Suprapubic skin (tissue), 4 donors: ENCODE results near the gene MGAT5. TPM values are rescaled to one million over a fixed set of nuclear protein-coding genes. Genes with fewer than 3 reads are reported as not detected.

Source experiments
- DNase-seq, 2 donors: peaks; one replicate each; pipeline ENCODE4 v3.0.0-alpha.2; 2019; ENCODE audit warnings: low spot score in 2 of 2
- H3K27ac ChIP-seq: fragments of 200-600 bp; sonication (generic); one replicate; pipeline ENCODE4 v1.5.1; 2019
- H3K27me3 ChIP-seq: fragments of 200-600 bp; sonication (generic); one replicate; pipeline ENCODE4 v1.5.1; 2019
- H3K36me3 ChIP-seq: fragments of 200-600 bp; sonication (generic); one replicate; pipeline ENCODE4 v1.5.1; 2019
- H3K4me1 ChIP-seq: fragments of 200-600 bp; sonication (generic); one replicate; pipeline ENCODE4 v1.5.1; 2019
- H3K4me3 ChIP-seq: fragments of 200-600 bp; sonication (generic); one replicate; pipeline ENCODE4 v1.5.1; 2019; ENCODE audit warnings: mild to moderate bottlenecking
- H3K9me3 ChIP-seq: fragments of 200-600 bp; sonication (generic); one replicate; pipeline ENCODE4 v1.5.1; 2019
- EP300 ChIP-seq: sonication (generic); formaldehyde crosslinking; IDR thresholded peaks from one replicate; pipeline ENCODE4 v1.6.1; 2017; ENCODE audit warnings: antibody characterized with exemption
- POLR2A ChIP-seq, 2 donors: fragments of 450-650 bp; IDR thresholded peaks; one replicate each; pipeline ENCODE4 v1.6.1; 2017; ENCODE audit warnings: antibody characterized with exemption in 2 of 2, mild to moderate bottlenecking in 2 of 2, moderate library complexity in 2 of 2
- POLR2AphosphoS5 ChIP-seq, 3 donors: sonication (generic); formaldehyde crosslinking; IDR thresholded peaks; one replicate each; pipeline ENCODE4 v1.6.1; 2017; ENCODE audit warnings: antibody characterized with exemption in 3 of 3
- WGBS: methylation state at CpG from one replicate; pipeline ENCODE4 v1.1.5; 2018; 5-methylcytosine and 5-hydroxymethylcytosine counted together
- total RNA-seq, 4 donors: library from RNA; depleted of rRNA; stranded (reverse); fragments of >200 nt; gene quantifications; one replicate each; pipeline ENCODE4 v1.1.0, GENCODE V29; 2016
- TF ChIP-seq, protein P1 (sequence below), 2 donors: fragments of 200-600 bp in 1 of 2; fragments of 450-650 bp in 1 of 2; sonication (generic) in 1 of 2; IDR thresholded peaks; one replicate each; pipeline ENCODE4 v1.5.1; 2016 to 2019; ENCODE audit warnings: antibody characterized with exemption in 2 of 2, mild to moderate bottlenecking in 1 of 2, moderate library complexity in 1 of 2

The MGAT5 gene
- total RNA-seq, 4 donors from 2014 or later, result 16.9 to 42.1 (median 32.9) TPM

DNA sequence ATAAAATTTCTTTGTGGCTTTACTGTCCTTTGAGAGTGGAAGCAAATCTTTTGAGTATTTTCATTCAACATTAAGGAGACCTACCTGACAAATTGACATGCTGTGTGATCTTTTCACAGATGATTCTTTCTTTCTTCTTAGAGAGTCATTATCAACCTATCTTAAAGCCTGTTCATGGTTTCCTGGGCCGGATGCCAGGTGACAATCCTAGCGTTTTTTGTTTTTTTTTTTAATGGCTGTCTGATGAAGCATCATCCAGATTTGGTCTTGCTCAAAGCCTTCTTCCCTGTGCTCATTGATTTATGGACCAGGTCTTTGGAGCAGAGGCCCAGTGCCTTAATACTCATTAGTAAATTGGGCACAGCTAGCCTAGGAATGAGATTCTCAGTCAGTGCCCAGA is 9.8 kb upstream of the MGAT5 start:
- 41% methylated on average over 2 of the region's 2 CpGs for whole genome bisulfite sequencing
- Histone ChIP-seq H3K4me1 (peaks cover 11% of the 10 kb centered on the region), H3K36me3 (no peaks in the 10 kb centered on the region), H3K4me3 (no peak overlapping the region), H3K27ac (no peak overlapping the region), H3K27me3 (no peaks in the 10 kb centered on the region), H3K9me3 (no peaks in the 10 kb centered on the region)
- no peak for DNase-seq
- TF ChIP-seq, protein P1, sequence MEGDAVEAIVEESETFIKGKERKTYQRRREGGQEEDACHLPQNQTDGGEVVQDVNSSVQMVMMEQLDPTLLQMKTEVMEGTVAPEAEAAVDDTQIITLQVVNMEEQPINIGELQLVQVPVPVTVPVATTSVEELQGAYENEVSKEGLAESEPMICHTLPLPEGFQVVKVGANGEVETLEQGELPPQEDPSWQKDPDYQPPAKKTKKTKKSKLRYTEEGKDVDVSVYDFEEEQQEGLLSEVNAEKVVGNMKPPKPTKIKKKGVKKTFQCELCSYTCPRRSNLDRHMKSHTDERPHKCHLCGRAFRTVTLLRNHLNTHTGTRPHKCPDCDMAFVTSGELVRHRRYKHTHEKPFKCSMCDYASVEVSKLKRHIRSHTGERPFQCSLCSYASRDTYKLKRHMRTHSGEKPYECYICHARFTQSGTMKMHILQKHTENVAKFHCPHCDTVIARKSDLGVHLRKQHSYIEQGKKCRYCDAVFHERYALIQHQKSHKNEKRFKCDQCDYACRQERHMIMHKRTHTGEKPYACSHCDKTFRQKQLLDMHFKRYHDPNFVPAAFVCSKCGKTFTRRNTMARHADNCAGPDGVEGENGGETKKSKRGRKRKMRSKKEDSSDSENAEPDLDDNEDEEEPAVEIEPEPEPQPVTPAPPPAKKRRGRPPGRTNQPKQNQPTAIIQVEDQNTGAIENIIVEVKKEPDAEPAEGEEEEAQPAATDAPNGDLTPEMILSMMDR (IDR thresholded peaks at IDR 0.05), result no peak
- TF ChIP-seq POLR2AphosphoS5 (IDR thresholded peaks at IDR 0.05), result no peak
- TF ChIP-seq POLR2A (IDR thresholded peaks at IDR 0.05), result no peak

DNA sequence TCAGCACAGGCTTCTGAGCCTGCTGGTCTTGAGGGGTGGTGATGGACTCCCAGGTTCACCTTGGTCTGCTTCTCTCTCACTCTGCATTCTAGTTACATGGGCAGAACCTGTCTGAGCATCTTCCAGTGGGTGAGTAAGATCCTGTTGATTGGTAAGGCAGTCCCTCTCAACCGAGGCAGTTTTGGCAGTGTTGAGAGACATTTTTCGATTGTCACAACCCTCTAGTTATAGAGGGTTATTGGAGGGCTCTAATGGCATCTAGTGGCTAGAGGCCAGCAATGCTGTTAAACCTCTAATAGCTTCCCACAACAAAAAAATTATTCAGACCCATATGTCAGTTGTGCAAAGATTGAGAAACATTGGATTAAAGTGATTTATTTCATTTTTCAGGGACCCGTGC is 9.3 kb upstream of the MGAT5 start:
- no peak overlapping the region for H3K27ac ChIP-seq
- H3K4me3 ChIP-seq, result no peak overlapping the region
- H3K27me3 ChIP-seq, result no peaks in the 10 kb centered on the region
- H3K36me3 ChIP-seq, result no peaks in the 10 kb centered on the region
- peaks cover 11% of the 10 kb centered on the region for H3K4me1 ChIP-seq
- no peaks in the 10 kb centered on the region for H3K9me3 ChIP-seq
- TF ChIP-seq, protein P1 (IDR thresholded peaks at IDR 0.05), result no peak
- no peak for TF ChIP-seq POLR2A (IDR thresholded peaks at IDR 0.05)
- no peak for TF ChIP-seq EP300
- 73% methylated on average over 3 of the region's 3 CpGs for WGBS
- DNase-seq, result no peak

DNA sequence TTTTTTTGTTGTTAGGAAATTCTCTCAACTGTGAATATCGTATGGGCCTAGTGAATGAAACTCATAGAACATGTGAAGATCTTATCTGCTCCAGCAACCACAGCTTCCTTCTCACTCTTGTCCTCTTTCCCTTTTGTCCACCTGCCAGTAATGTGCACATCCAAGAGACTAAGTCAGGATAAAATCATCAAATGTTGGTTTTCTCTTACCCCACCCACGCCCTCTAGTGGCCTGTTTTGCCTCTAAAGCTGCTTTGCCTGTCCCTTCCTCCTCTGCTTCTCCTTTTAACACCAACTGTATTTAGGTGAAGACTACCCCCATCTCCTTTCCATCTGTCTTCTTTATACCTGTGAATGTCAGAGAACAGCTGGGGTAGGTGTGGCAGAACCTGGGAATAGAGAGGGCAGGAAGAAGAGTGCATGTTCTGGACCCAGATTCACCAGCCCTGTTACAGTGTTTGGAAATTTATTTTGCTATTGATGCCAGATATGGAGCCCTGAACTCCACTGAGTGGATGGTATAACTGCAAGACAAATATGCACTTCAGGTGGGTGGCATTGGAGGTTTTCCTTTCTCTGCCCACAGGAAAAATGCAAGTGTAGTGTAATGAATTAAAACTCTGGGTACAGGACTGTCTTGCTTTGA is 8.4 kb upstream of the MGAT5 start:
- H3K27ac ChIP-seq, result no peak overlapping the region
- 36% methylated on average over 2 of the region's 2 CpGs for WGBS
- TF ChIP-seq EP300, result no peak
- no peak for TF ChIP-seq POLR2A (IDR thresholded peaks at IDR 0.05)
- no peak for TF ChIP-seq POLR2AphosphoS5 (IDR thresholded peaks at IDR 0.05)
- TF ChIP-seq, protein P1 (IDR thresholded peaks at IDR 0.05), result peak; percentile 50 to 70

DNA sequence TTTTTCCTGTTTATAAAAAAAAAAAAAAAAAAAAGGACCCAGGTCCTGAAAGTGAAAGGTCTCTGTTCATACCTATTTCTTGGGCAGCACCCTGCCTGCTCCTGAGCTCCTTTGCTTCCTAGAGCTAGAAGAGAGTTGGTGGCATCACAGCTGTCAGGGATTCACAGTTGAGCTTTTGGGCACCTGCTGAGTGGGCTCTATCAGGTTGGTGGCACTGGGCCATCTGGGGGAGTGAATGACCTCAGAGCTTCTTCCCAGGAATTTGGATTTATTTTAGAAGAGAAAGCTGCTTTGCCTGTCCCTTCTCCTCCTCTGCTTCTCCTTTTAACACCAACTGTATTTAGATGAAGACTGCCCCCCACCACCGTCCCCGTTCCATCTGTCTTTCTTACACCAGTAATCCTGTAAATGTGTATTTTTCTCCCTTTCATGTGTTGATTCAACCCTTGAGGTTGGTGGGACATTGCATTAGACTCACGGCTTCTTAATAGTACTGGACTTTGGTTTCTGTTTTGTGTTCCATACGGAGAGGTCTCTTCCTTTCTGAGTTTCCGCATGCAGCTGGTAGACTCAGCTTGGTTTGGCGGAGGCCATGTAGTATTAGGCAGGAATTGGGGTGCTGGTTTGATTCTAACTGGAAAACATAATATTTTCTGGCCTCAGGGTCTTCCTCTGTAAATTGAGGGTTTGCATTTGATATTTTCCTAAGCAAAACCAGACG is 7.6 kb upstream of the MGAT5 start:
- no peak for DNase-seq
- no peak overlapping the region for H3K4me3 ChIP-seq
- peaks cover 11% of the 10 kb centered on the region for H3K4me1 ChIP-seq
- H3K27me3 ChIP-seq, result no peaks in the 10 kb centered on the region
- H3K36me3 ChIP-seq, result no peaks in the 10 kb centered on the region
- 80% methylated on average over 7 of the region's 7 CpGs for WGBS
- H3K9me3 ChIP-seq, result no peaks in the 10 kb centered on the region
- no peak overlapping the region for H3K27ac ChIP-seq
- TF ChIP-seq EP300 (no peak), POLR2A (IDR thresholded peaks at IDR 0.05) (no peak)
- TF ChIP-seq, protein P1 (IDR thresholded peaks at IDR 0.05), result no peak

More for the DNA sequence above, 8.4 kb upstream of the MGAT5 start:
- peaks cover 11% of the 10 kb centered on the region for H3K4me1 ChIP-seq
- H3K27me3 ChIP-seq, result no peaks in the 10 kb centered on the region
- H3K9me3 ChIP-seq, result no peaks in the 10 kb centered on the region
- peak; percentile 80 to 84 for DNase-seq
- H3K4me3 ChIP-seq, result no peak overlapping the region
- no peaks in the 10 kb centered on the region for H3K36me3 ChIP-seq

DNA sequence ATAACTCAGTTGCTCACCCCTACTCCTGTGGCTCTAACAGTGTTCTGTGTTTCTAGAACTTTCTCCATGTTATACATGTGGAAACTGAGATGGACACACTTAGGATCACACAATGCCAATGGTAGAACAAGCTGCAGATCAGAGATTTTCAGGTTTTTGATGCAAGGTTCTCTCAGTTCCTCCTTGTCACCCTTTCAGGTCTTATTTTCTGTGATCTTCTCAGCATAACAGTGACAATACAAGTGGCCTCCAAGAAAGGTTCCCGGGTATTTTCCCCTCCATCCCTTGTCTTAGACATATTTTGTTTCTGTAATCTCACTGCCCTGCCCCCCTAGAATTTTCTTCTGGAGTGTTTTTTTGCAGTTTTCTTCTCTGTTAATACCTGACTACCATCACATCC is 6.2 kb upstream of the MGAT5 start:
- WGBS, result 100% methylated on average over 1 of the region's 1 CpG
- H3K9me3 ChIP-seq, result no peaks in the 10 kb centered on the region
- H3K36me3 ChIP-seq, result no peaks in the 10 kb centered on the region
- H3K27ac ChIP-seq, result no peak overlapping the region
- no peaks in the 10 kb centered on the region for H3K27me3 ChIP-seq
- TF ChIP-seq, protein P1 (IDR thresholded peaks at IDR 0.05), result no peak
- TF ChIP-seq POLR2A (IDR thresholded peaks at IDR 0.05), result no peak
- DNase-seq, result no peak
- no peak overlapping the region for H3K4me3 ChIP-seq
- H3K4me1 ChIP-seq, result peaks cover 11% of the 10 kb centered on the region
